Heart right ventricle (tissue), 16 donors: ENCODE results near the gene NBPF4. TPM values are rescaled to one million over a fixed set of nuclear protein-coding genes. Genes with fewer than 3 reads are reported as not detected.
A peak's percentile ranks its signal among the peaks of the same experiment; 100 is the strongest.

ENCODE experiments used
- ATAC-seq, 8 donors: fragments of 200-7000 bp; cut with Tn5 transposase; one replicate each; pipeline ENCODE4 v1.9.1; 2020; ENCODE audit warnings: mild to moderate bottlenecking in 8 of 8, moderate library complexity in 8 of 8, moderate number of reproducible peaks in 1 of 8
- DNase-seq, 2 donors: peaks; one replicate each; pipeline ENCODE4 v3.0.0-alpha.2; 2020
- H3K27ac ChIP-seq, 10 donors: fragments of 200-600 bp; sonication (generic) in 2 of 10; one replicate each; pipeline versions ENCODE4 v1.5.0 to v1.8.0; 2020 to 2022; ENCODE audit warnings: mild to moderate bottlenecking in 3 of 10
- H3K27me3 ChIP-seq, 7 donors: fragments of 200-600 bp; one replicate each; pipeline ENCODE4 v1.8.0; 2021 to 2022; ENCODE audit warnings: mild to moderate bottlenecking in 2 of 7
- H3K36me3 ChIP-seq, 9 donors: fragments of 200-600 bp; sonication (generic) in 1 of 9; one replicate each; pipeline versions ENCODE4 v1.5.0 to v1.8.0; 2020 to 2022; ENCODE audit warnings: mild to moderate bottlenecking in 2 of 9
- H3K4me1 ChIP-seq, 9 donors: fragments of 200-600 bp; sonication (generic) in 1 of 9; one replicate each; pipeline versions ENCODE4 v1.5.0 to v1.8.0; 2020 to 2022; ENCODE audit warnings: mild to moderate bottlenecking in 4 of 9
- H3K4me3 ChIP-seq, 10 donors: fragments of 200-600 bp; sonication (generic) in 2 of 10; one replicate each; pipeline versions ENCODE4 v1.5.0 to v1.8.0; 2020 to 2022; ENCODE audit warnings: mild to moderate bottlenecking in 7 of 10, moderate library complexity in 2 of 10
- H3K9me3 ChIP-seq, 11 donors: fragments of 200-600 bp in 10 of 11; sonication (generic) in 2 of 11; one replicate each; pipeline versions ENCODE4 v1.5.0 to v1.8.0; 2013 to 2022; ENCODE audit warnings: mild to moderate bottlenecking in 2 of 11, control low read depth in 1 of 11, moderate library complexity in 1 of 11
- CTCF ChIP-seq, 9 donors: fragments of 200-600 bp; sonication (generic) in 2 of 9; IDR thresholded peaks; one replicate each; pipeline versions ENCODE4 v1.5.0 to v1.8.0; 2021 to 2022; ENCODE audit warnings: antibody characterized with exemption in 9 of 9, mild to moderate bottlenecking in 5 of 9, moderate library complexity in 1 of 9
- WGBS, 2 donors: extraction: QIAGEN DNeasy Blood & Tissue Kit; methylation state at CpG; one replicate each; pipeline ENCODE4 v1.1.7; 2013; ENCODE audit warnings: inconsistent platforms in 1 of 2; 5-methylcytosine and 5-hydroxymethylcytosine counted together
- intact Hi-C, 10 donors: fragments of 100-400 bp; cut with DNase I; formaldehyde crosslinking; loops; one replicate each; pipeline versions ENCODE4 v1.11.1 to v1.14.2; 2022
- polyA plus RNA-seq, 2 donors: library from polyadenylated mRNA; stranded (reverse); fragments of 200-250 nt; gene quantifications; one replicate each; pipeline ENCODE4 v1.2.3, GENCODE V29; 2013
- total RNA-seq, 10 donors: library from RNA; stranded (reverse); fragmentation: NEBNext Ultra II Directional in 3 of 10; extraction: Animal tissue kit (Norgen Biotek cat#: 25700) in 3 of 10; gene quantifications; one replicate each; pipeline versions ENCODE4 v1.2.1 to v1.2.4, GENCODE V29; 2021 to 2023
- donor health status: Arrhythmogenic right ventricular cardiomyopathy.
- donor health status: ischemic (EF 13 %, LVEDD 7.1; RV severe dilation, severe dysfunction).
- donor health status: healthy with polysubstance abuse.
- donor health status: DM: no; HTN: yes; CAD: no.
- donor health status: DM: no; HTN: no; CAD: no.
- donor health status: ischemic (EF 25% LVEDD 6.9; RV normal size, moderate dysfunction).
- donor health status: ischemic (EF 25% LVEDD 5.7; RV mildly dilated, moderate dysfunction).
- donor health status: healthy.
- donor health status: DM: yes; HTN: yes; CAD: no.
- donor health status: Ischemic cardiomyopathy.
- donor health status: ischemic (EF 35%, LVEDD 5.7; RV mildly dilated, moderate dysfunction).
- donor health status: nonischemic (EF 11% LVEDD 7.7; RV severe dilation, severe dysfunction).
- donor health status: DM: yes; HTN: yes; CAD: no.
- donor health status: PGD.
- donor health status: ischemic (EF 29% LVEDD 5.4; RV normal size, mild dysfunction).
- donor health status: nonischemic (EF 23%, LVEDD 6.1; RV moderate dilation, normal function).

The NBPF4 gene
- total and polyA plus RNA-seq, 12 donors, result not detected

- no peak for TF ChIP-seq CTCF (IDR thresholded peaks at IDR 0.05)
- no peak overlapping the region for H3K27ac ChIP-seq
- DNase-seq (no peak), ATAC-seq (no peak)
- H3K36me3 ChIP-seq, result peaks cover 0 to 9% (median 0%) of the 10 kb centered on the region in 9 donors
- peaks cover 0 to 35% (median 29%) of the 10 kb centered on the region in 9 donors for H3K4me1 ChIP-seq
- intact Hi-C loops, result no loop called here
- WGBS, 2 donors, result 83 to 86% methylated on average over 5 of the region's 5 CpGs
- no peak overlapping the region for H3K4me3 ChIP-seq
- H3K27me3 ChIP-seq, result no peaks in the 10 kb centered on the region
- peaks cover 0 to 13% (median 0%) of the 10 kb centered on the region in 11 donors for H3K9me3 ChIP-seq
Observed at GRCh38 chr1:108201687-108202086, 42.2 kb downstream of the NBPF4 start.

DNA sequence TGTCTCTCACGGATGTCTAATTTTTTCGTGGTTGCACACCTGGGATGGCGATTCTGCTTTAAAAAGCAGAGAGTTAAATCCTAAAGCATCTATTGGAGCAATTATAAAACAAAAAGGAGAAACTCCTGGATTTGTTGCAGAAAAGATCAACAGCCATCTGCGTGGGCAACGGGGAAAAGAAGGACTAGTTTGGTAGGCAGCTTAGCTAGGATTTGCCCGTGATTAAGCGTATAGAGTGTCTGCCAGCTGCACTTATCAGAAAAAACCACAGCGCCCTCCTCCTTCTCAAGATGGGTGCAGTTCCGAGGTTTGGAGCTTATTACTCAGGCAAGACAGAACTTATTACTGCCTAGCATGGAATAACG is 43.2 kb downstream of the NBPF4 start:
- intact Hi-C loops, result no loop called here
- Histone ChIP-seq H3K27ac (peak overlapping the region; percentile 61 to 99 (median 96)), H3K4me1 (peaks cover 0 to 38% (median 30%) of the 10 kb centered on the region in 9 donors), H3K36me3 (peaks cover 0 to 17% (median 4%) of the 10 kb centered on the region in 9 donors), H3K4me3 (peak overlapping the region; percentile 61 to 98 (median 86)), H3K27me3 (no peaks in the 10 kb centered on the region), H3K9me3 (peaks cover 0 to 13% (median 0%) of the 10 kb centered on the region in 11 donors)
- peak in 1 of 2 donors; percentile 33 for DNase-seq
- TF ChIP-seq CTCF (IDR thresholded peaks at IDR 0.05), result peak in 6 of 9 donors; percentile 7 to 49 (median 40)
- 3 to 4% methylated on average over 10 of the region's 10 CpGs for whole genome bisulfite sequencing, 2 donors
- ATAC-seq, result peak in 7 of 8 donors; percentile 9 to 72 (median 61)

DNA sequence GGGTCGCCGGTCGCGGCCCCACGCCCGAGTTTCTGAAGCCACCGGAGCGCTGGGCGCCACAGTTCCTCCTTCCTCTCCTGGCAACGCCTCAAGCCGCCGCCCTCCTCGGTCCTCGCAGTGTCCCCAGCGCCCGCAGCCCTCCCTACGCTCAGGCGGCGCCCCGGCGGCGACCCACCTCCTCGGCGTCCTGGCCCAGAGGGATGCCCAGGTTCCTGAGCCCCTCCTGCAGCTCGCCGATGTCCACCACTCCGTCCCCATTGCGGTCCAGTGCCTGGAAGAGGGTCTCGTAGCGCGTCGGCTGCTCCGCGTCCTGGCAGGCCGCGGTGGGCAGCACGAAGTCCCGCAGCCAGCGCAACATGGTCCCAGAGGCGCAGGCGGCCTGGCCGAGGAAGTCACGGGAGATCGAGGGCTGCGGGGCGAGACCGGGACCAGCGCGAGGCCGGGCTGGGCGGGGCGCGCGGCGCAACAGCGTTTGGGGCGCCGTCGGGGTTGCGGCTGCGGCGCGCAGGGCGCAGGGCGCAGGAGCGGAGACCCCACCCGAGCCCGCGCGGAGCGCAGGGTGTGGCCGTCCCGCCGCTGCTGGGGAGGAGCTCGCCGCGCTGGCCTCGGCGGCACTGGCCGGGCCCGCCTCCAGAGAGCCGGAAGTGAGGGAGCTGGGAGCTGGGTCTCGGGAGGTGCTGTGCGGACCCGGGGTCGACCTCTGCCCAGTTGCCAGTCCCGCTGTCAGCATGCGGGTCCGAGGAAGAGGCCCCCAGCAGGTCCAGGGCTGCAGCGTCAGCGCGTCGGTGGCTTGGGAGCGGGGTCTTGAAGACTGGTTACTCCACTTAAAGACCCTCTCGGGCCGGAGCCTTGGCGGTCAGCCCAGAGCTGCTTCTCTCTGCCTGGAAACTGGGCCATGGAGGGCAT is 43.8 kb downstream of the NBPF4 start, which contains the start of gene SLC25A24:
TSS of gene SLC25A24 (minus strand) at position 563 of the 906 bp plus-strand sequence. CDS start at position 358, 205 bp downstream.
- H3K27me3 ChIP-seq, result no peaks in the 10 kb centered on the region
- TF ChIP-seq CTCF (IDR thresholded peaks at IDR 0.05), result no peak
- H3K4me3 ChIP-seq, result peak within 1 kb of the TSS; percentile 63 to 98 (median 86)
- intact Hi-C loops, result no loop called here
- H3K4me1 ChIP-seq, result peaks cover 0 to 40% (median 30%) of the 10 kb centered on the region in 9 donors
- H3K27ac ChIP-seq, result peak within 1 kb of the TSS; percentile 61 to 99 (median 96)
- H3K9me3 ChIP-seq, result peaks cover 0 to 10% (median 0%) of the 10 kb centered on the region in 11 donors
- DNase-seq, result peak; percentile 77 to 88
- 0 to 1% methylated on average over 88 to 97 of the region's 97 CpGs for WGBS, 2 donors
- H3K36me3 ChIP-seq, result peaks cover 0 to 24% (median 4%) of the 10 kb centered on the region in 9 donors
- ATAC-seq, result peak; percentile 96 to 99 (median 97)

- Histone ChIP-seq H3K27ac (peak overlapping the region; percentile 61 to 99 (median 96)), H3K9me3 (peaks cover 0 to 4% (median 0%) of the 10 kb centered on the region in 11 donors), H3K4me3 (peak overlapping the region; percentile 63 to 98 (median 86)), H3K4me1 (peaks cover 0 to 46% (median 30%) of the 10 kb centered on the region in 9 donors), H3K36me3 (peaks cover 0 to 32% (median 4%) of the 10 kb centered on the region in 9 donors), H3K27me3 (no peaks in the 10 kb centered on the region)
- WGBS, 2 donors, result 2 to 3% methylated on average over 9 of the region's 9 CpGs
- intact Hi-C loops, result no loop called here
- peak in 1 of 2 donors; percentile 17 for DNase-seq
- peak; percentile 7 to 73 (median 50) for ATAC-seq
- no peak for TF ChIP-seq CTCF (IDR thresholded peaks at IDR 0.05)
Observed at GRCh38 chr1:108199201-108199691, 44.6 kb downstream of the NBPF4 start.
